IMR-90 (cell line): Measurements from ENCODE around the gene CCDC170. TPM values are rescaled to one million over a fixed set of nuclear protein-coding genes. Genes with fewer than 3 reads are reported as not detected.

ENCODE experiments used
- ATAC-seq: fragments of 200-7000 bp; cut with Tn5 transposase; 2 replicates; pipeline ENCODE4 v1.9.1; 2020; ENCODE audit warnings: low read depth, mild to moderate bottlenecking, moderate library complexity
- BruUV-seq: library from RNA; stranded (reverse); fragments of 400-500 nt; replicated peaks from 2 replicates; lab custom pipeline; 2021; lab: Mats Ljungman, UMichigan
- CTCF ChIA-PET: fragments of 300-600 bp; formaldehyde crosslinking; extraction: SDS; loops from one replicate; lab custom pipeline; 2021; ENCODE audit warnings: antibody characterized with exemption; lab: Yijun Ruan, JAX
- POLR2A ChIA-PET: fragments of 300-600 bp; sonication (Branson Sonifier 250); formaldehyde crosslinking; loops from one replicate; lab custom pipeline; 2022; ENCODE audit warnings: antibody characterized with exemption; ENCODE audit not compliant: unreplicated experiment; lab: Charles Lee
- DNase-seq: peaks from one replicate; pipeline ENCODE4 v3.0.0; 2013
- H2AFZ ChIP-seq: replicated peaks from 2 replicates; pipeline ENCODE3; 2013; ENCODE audit warnings: low read length, mild to moderate bottlenecking; ENCODE audit not compliant: poor library complexity
- H2AK5ac ChIP-seq: 2 replicates; pipeline ENCODE4 v1.6.1; 2013; ENCODE audit warnings: low read depth, low read length, inconsistent platforms
- H2AK9ac ChIP-seq: replicated peaks from 2 replicates; pipeline ENCODE3; 2013; ENCODE audit warnings: mild to moderate bottlenecking, low read depth, low read length, moderate library complexity; ENCODE audit not compliant: poor library complexity
- H2BK120ac ChIP-seq: 2 replicates; pipeline ENCODE4 v1.6.1; 2013; ENCODE audit warnings: low read depth, low read length, inconsistent platforms
- H2BK15ac ChIP-seq: 3 replicates; pipeline ENCODE4 v1.6.1; 2013; ENCODE audit warnings: low read depth, low read length, inconsistent platforms
- H2BK20ac ChIP-seq: 2 replicates; pipeline ENCODE4 v1.6.1; 2013; ENCODE audit warnings: low read depth, mild to moderate bottlenecking, inconsistent platforms, low read length, moderate library complexity
- H2BK5ac ChIP-seq: 2 replicates; pipeline ENCODE4 v1.6.1; 2013; ENCODE audit warnings: mild to moderate bottlenecking, low read depth, low read length, inconsistent platforms; ENCODE audit not compliant: poor library complexity, severe bottlenecking
- H3K14ac ChIP-seq: replicated peaks from 2 replicates; pipeline ENCODE4 v1.6.1; 2013; ENCODE audit warnings: low read depth, low read length, inconsistent platforms
- H3K18ac ChIP-seq: 2 replicates; pipeline ENCODE4 v1.6.1; 2013; ENCODE audit warnings: low read depth, low read length, control low read depth
- H3K23ac ChIP-seq: 2 replicates; pipeline ENCODE4 v1.6.1; 2013; ENCODE audit warnings: low read depth, low read length, inconsistent platforms
- H3K27ac ChIP-seq: 2 replicates; pipeline ENCODE4 v1.5.1; 2013; ENCODE audit warnings: mild to moderate bottlenecking, control low read depth, low read length; ENCODE audit not compliant: insufficient read depth
- H3K27me3 ChIP-seq: 2 replicates; pipeline ENCODE4 v1.6.1; 2013; ENCODE audit warnings: low read length; ENCODE audit not compliant: control insufficient read depth, insufficient read depth
- H3K36me3 ChIP-seq: 2 replicates; pipeline ENCODE4 v1.6.1; 2013; ENCODE audit warnings: low read length, mixed read lengths; ENCODE audit not compliant: control insufficient read depth, insufficient read depth
- H3K4ac ChIP-seq: 2 replicates; pipeline ENCODE4 v1.6.1; 2013; ENCODE audit warnings: low read depth, low read length, inconsistent platforms
- H3K4me1 ChIP-seq: 2 replicates; pipeline ENCODE4 v1.6.1; 2013; ENCODE audit warnings: low read length, mixed read lengths; ENCODE audit not compliant: control insufficient read depth, insufficient read depth
- H3K4me2 ChIP-seq: 2 replicates; pipeline ENCODE4 v1.6.1; 2013; ENCODE audit warnings: low read depth, mild to moderate bottlenecking, control low read depth, low read length, moderate library complexity
- H3K4me3 ChIP-seq: 2 replicates; pipeline ENCODE4 v1.5.1; 2013; ENCODE audit warnings: low read depth, mild to moderate bottlenecking, control low read depth, low read length, moderate library complexity; ENCODE audit not compliant: insufficient read depth
- H3K56ac ChIP-seq: 2 replicates; pipeline ENCODE4 v1.6.1; 2013; ENCODE audit warnings: low read length, inconsistent platforms; ENCODE audit not compliant: insufficient read depth; ENCODE audit errors: extremely low read depth
- H3K79me1 ChIP-seq, 2 experiments: 2 replicates each; pipeline ENCODE4 v1.6.1; 2013; ENCODE audit warnings: low read length in 2 of 2, inconsistent platforms in 1 of 2, low read depth in 1 of 2
- H3K9ac ChIP-seq: 2 replicates; pipeline ENCODE4 v1.6.1; 2013; ENCODE audit warnings: low read depth, low read length, control low read depth
- H3K9me1 ChIP-seq: 2 replicates; pipeline ENCODE4 v1.6.1; 2013; ENCODE audit warnings: low read length, inconsistent platforms; ENCODE audit not compliant: insufficient read depth
- H3K9me3 ChIP-seq: 2 replicates; pipeline ENCODE4 v1.6.1; 2013; ENCODE audit warnings: low read length; ENCODE audit not compliant: control insufficient read depth, insufficient read depth
- H4K20me1 ChIP-seq: 2 replicates; pipeline ENCODE4 v1.6.1; 2013; ENCODE audit warnings: low read length, inconsistent platforms; ENCODE audit not compliant: insufficient read depth
- H4K5ac ChIP-seq: 2 replicates; pipeline ENCODE4 v1.6.1; 2013; ENCODE audit warnings: mild to moderate bottlenecking, low read depth, low read length, control low read depth
- H4K8ac ChIP-seq, 2 experiments: 2 replicates each; pipeline ENCODE4 v1.6.1; 2013; ENCODE audit warnings: low read depth in 2 of 2, low read length in 2 of 2, control low read depth in 1 of 2, inconsistent platforms in 1 of 2
- H4K91ac ChIP-seq: 2 replicates; pipeline ENCODE4 v1.6.1; 2013; ENCODE audit warnings: low read depth, low read length, inconsistent platforms; ENCODE audit not compliant: insufficient read depth
- CEBPB ChIP-seq: IDR thresholded peaks from 2 replicates; pipeline ENCODE4 v1.6.1; 2012; ENCODE audit warnings: low read depth, low read length, improper control_type of control experiment
- FOS ChIP-seq: fragments of 150-350 bp; IDR thresholded peaks from 2 replicates; pipeline ENCODE4 v1.6.1; 2016; ENCODE audit warnings: low read depth, low read length
- MAZ ChIP-seq: IDR thresholded peaks from 2 replicates; pipeline ENCODE4 v1.6.1; 2012; ENCODE audit warnings: low read depth, mild to moderate bottlenecking, low read length, improper control_type of control experiment, moderate library complexity, borderline replicate concordance
- MXI1 ChIP-seq: IDR thresholded peaks from 2 replicates; pipeline ENCODE4 v1.6.1; 2012; ENCODE audit warnings: low read depth, mild to moderate bottlenecking, low read length, moderate library complexity, borderline replicate concordance
- NFE2L2 ChIP-seq: fragments of 150-350 bp; IDR thresholded peaks from 2 replicates; pipeline ENCODE4 v1.6.1; 2016; ENCODE audit warnings: low read depth, mild to moderate bottlenecking, low read length
- POLR2A ChIP-seq: IDR thresholded peaks from 2 replicates; pipeline ENCODE4 v1.6.1; 2012; ENCODE audit warnings: mild to moderate bottlenecking, low read depth, low read length
- RCOR1 ChIP-seq: IDR thresholded peaks from 2 replicates; pipeline ENCODE4 v1.6.1; 2012; ENCODE audit warnings: mild to moderate bottlenecking, low read length, improper control_type of control experiment; ENCODE audit not compliant: insufficient replicate concordance
- RFX5 ChIP-seq: IDR thresholded peaks from 2 replicates; pipeline ENCODE4 v1.8.0; 2012; ENCODE audit warnings: low read depth, mild to moderate bottlenecking, low read length, moderate library complexity
- SMC3 ChIP-seq: fragments of 150-350 bp; IDR thresholded peaks from 2 replicates; pipeline ENCODE4 v1.6.1; 2016; ENCODE audit warnings: low read depth, mild to moderate bottlenecking, antibody characterized with exemption, low read length, moderate library complexity
- WGBS, 2 experiments: methylation state at CpG; one replicate each; pipeline versions ENCODE4 v1.1.5 to v1.1.7; 2013; ENCODE audit warnings: missing lambda C conversion rate in 2 of 2; ENCODE audit not compliant: insufficient read length in 1 of 2; ENCODE audit errors: extremely low coverage in 2 of 2; 5-methylcytosine and 5-hydroxymethylcytosine counted together
- dilution Hi-C: fragments of 300-500 bp; cut with HindIII; formaldehyde crosslinking; loops from one replicate; pipeline ENCODE4 v1.14.3; 2018; ENCODE audit warnings: low sequenced_read_pairs; ENCODE audit not compliant: unreplicated experiment
- in situ Hi-C: fragments of 300-500 bp; cut with MboI; formaldehyde crosslinking; loops from 3 replicates; pipeline ENCODE4 v1.14.3; 2019; ENCODE audit warnings: low sequenced_read_pairs, inconsistent platforms, mixed read lengths
- intact Hi-C: fragments of 100-400 bp; cut with micrococcal nuclease; formaldehyde crosslinking; loops from 2 replicates; pipeline ENCODE4 v1.10.0; 2022
- polyA plus RNA-seq, 3 experiments: library from polyadenylated mRNA; depleted of rRNA; stranded (reverse); fragments of >200 nt; gene quantifications; 2 replicates each; pipeline ENCODE4 v1.2.3, GENCODE V29; 2012; ENCODE audit warnings: low replicate concordance in 1 of 3
- total RNA-seq: library from RNA; depleted of rRNA; stranded (reverse); fragments of >200 nt; gene quantifications from 2 replicates; pipeline ENCODE4 v1.2.3, GENCODE V29; 2012
- TF ChIP-seq, protein P1 (sequence below): fragments of 150-350 bp; IDR thresholded peaks from 2 replicates; pipeline ENCODE4 v1.6.1; 2016; ENCODE audit warnings: low read depth, mild to moderate bottlenecking, low read length, moderate library complexity, borderline replicate concordance
- TF ChIP-seq, protein P2 (sequence below): fragments of 150-350 bp; IDR thresholded peaks from 2 replicates; pipeline ENCODE4 v1.6.1; 2017; ENCODE audit warnings: mild to moderate bottlenecking, antibody characterized with exemption, low read length, low read depth
- TF ChIP-seq, protein P3 (sequence below): conservative IDR thresholded peaks from 2 replicates; pipeline ENCODE4 v1.5.1; 2012; ENCODE audit warnings: mild to moderate bottlenecking, low read depth, low read length, improper control_type of control experiment

CCDC170 gene
- total and polyA plus RNA-seq, 2 of the 4 experiments (the other 2 are of a cell fraction) = 0.12 to 0.54 TPM

DNA sequence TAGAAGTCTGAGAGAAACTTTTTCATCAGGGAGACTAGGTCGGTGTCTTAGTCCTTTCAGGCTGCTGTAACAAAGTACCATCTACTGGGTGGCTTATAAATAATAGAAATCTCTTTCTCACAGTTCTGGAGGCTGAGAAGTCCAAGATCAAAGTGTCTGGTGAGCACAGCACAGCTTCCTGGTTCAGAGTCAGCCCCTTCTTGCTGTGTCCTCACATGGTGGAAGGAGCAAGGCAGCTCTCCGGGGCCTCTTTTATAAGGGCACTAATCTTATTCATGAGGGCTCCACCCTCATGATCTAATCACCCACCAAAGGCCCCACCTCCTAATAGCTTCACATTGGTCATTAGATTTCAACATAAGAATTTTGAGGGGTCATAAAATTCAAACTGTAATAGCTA, 122.8 kb downstream of the CCDC170 start:
- no peak overlapping the region for H4K91ac ChIP-seq
- dilution Hi-C loops (no loop called here), in situ Hi-C loops (no loop called here), intact Hi-C loops (no loop called here)
- no peak overlapping the region for H2AK5ac ChIP-seq
- DNase-seq = no peak
- H3K9ac ChIP-seq = no peak overlapping the region
- H3K4ac ChIP-seq = no peak overlapping the region
- WGBS, 2 experiments = no CpG with 5 or more reads among the region's 2 CpGs
- no peak overlapping the region for H3K56ac ChIP-seq
- no peaks in the 10 kb centered on the region for H3K9me3 ChIP-seq
- no peaks in the 10 kb centered on the region for H3K27me3 ChIP-seq
- no peak overlapping the region for H2AK9ac ChIP-seq
- H3K9me1 ChIP-seq = no peaks in the 10 kb centered on the region
- H3K14ac ChIP-seq = no peak overlapping the region
- H3K4me3 ChIP-seq = no peak overlapping the region
- CTCF ChIA-PET = interaction anchor here (0.5 kb wide), 1 partner anchor 258 kb away, joined by 3 read pairs; no protein-coding TSS in a partner anchor
- no peak overlapping the region for H3K4me2 ChIP-seq
- H2BK15ac ChIP-seq = no peak overlapping the region
- ATAC-seq = no peak
- H3K4me1 ChIP-seq = no peaks in the 10 kb centered on the region
- POLR2A ChIA-PET = no interaction called here
- no peak overlapping the region for H3K23ac ChIP-seq
- BruUV-seq = no TSS peak
- no peak overlapping the region for H3K18ac ChIP-seq
- H4K20me1 ChIP-seq = no peaks in the 10 kb centered on the region
- no peak overlapping the region for H2BK120ac ChIP-seq
- TF ChIP-seq RCOR1 = no peak
- no peak for TF ChIP-seq RFX5
- TF ChIP-seq POLR2A = no peak
- TF ChIP-seq, protein P1, sequence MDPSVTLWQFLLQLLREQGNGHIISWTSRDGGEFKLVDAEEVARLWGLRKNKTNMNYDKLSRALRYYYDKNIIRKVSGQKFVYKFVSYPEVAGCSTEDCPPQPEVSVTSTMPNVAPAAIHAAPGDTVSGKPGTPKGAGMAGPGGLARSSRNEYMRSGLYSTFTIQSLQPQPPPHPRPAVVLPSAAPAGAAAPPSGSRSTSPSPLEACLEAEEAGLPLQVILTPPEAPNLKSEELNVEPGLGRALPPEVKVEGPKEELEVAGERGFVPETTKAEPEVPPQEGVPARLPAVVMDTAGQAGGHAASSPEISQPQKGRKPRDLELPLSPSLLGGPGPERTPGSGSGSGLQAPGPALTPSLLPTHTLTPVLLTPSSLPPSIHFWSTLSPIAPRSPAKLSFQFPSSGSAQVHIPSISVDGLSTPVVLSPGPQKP = no peak
- TF ChIP-seq FOS = no peak
- TF ChIP-seq, protein P2, sequence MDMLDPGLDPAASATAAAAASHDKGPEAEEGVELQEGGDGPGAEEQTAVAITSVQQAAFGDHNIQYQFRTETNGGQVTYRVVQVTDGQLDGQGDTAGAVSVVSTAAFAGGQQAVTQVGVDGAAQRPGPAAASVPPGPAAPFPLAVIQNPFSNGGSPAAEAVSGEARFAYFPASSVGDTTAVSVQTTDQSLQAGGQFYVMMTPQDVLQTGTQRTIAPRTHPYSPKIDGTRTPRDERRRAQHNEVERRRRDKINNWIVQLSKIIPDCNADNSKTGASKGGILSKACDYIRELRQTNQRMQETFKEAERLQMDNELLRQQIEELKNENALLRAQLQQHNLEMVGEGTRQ = no peak
- TF ChIP-seq MXI1 = no peak
- no peak for TF ChIP-seq SMC3
- no peak for TF ChIP-seq NFE2L2
- TF ChIP-seq, protein P3, sequence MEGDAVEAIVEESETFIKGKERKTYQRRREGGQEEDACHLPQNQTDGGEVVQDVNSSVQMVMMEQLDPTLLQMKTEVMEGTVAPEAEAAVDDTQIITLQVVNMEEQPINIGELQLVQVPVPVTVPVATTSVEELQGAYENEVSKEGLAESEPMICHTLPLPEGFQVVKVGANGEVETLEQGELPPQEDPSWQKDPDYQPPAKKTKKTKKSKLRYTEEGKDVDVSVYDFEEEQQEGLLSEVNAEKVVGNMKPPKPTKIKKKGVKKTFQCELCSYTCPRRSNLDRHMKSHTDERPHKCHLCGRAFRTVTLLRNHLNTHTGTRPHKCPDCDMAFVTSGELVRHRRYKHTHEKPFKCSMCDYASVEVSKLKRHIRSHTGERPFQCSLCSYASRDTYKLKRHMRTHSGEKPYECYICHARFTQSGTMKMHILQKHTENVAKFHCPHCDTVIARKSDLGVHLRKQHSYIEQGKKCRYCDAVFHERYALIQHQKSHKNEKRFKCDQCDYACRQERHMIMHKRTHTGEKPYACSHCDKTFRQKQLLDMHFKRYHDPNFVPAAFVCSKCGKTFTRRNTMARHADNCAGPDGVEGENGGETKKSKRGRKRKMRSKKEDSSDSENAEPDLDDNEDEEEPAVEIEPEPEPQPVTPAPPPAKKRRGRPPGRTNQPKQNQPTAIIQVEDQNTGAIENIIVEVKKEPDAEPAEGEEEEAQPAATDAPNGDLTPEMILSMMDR = no peak
- TF ChIP-seq CEBPB = no peak
- TF ChIP-seq MAZ = no peak
- no peak overlapping the region for H3K27ac ChIP-seq
- no peak overlapping the region for H4K8ac ChIP-seq
- H2AFZ ChIP-seq = no peak overlapping the region
- H2BK5ac ChIP-seq = no peak overlapping the region
- no peak overlapping the region for H2BK20ac ChIP-seq
- H3K36me3 ChIP-seq = no peaks in the 10 kb centered on the region
- H4K5ac ChIP-seq = no peak overlapping the region
- H3K79me1 ChIP-seq = no peaks in the 10 kb centered on the region
